ENCODE data around the gene MCF2L.

Gene MCF2L

GRCh38 chr13:112965573-112966115 lies 3.4 kb upstream of the MCF2L start:
- no peak for DNase-seq (ENCODE audit: low read depth)

- no peak for DNase-seq (ENCODE audit: low read depth)
Measured at GRCh38 chr13:112966776-112967175, 2.2 kb upstream of the MCF2L start.

- no peak for DNase-seq (ENCODE audit: low read depth)
Measured at GRCh38 chr13:112967686-112968379, 1.2 kb upstream of the MCF2L start.

- peak; percentile 24 for DNase-seq (ENCODE audit: low read depth)
Measured at GRCh38 chr13:112968380-112968909, 569 bp upstream of the MCF2L start.

- DNase-seq (ENCODE audit: low read depth), result no peak
Measured at GRCh38 chr13:112969692-112970338, 801 bp downstream of the MCF2L start.

GRCh38 chr13:112970552-112971287 lies 1.7 kb downstream of the MCF2L start:
- DNase-seq (ENCODE audit: low read depth), result no peak

GRCh38 chr13:112971288-112971643 lies 2.3 kb downstream of the MCF2L start:
- no peak for DNase-seq (ENCODE audit: low read depth)

GRCh38 chr13:112972258-112972657 lies 3.2 kb downstream of the MCF2L start:
- DNase-seq (ENCODE audit: low read depth), result no peak

GRCh38 chr13:112972867-112973576 lies 4.0 kb downstream of the MCF2L start:
- DNase-seq (ENCODE audit: low read depth), result no peak

GRCh38 chr13:112973577-112973951 lies 4.5 kb downstream of the MCF2L start:
- no peak for DNase-seq (ENCODE audit: low read depth)

- no peak for DNase-seq (ENCODE audit: low read depth)
Measured at GRCh38 chr13:112974125-112974524, 5.1 kb downstream of the MCF2L start.

GRCh38 chr13:112974671-112975070 lies 5.7 kb downstream of the MCF2L start:
- DNase-seq (ENCODE audit: low read depth), result no peak

- no peak for DNase-seq (ENCODE audit: low read depth)
Measured at GRCh38 chr13:112975401-112975939, 6.5 kb downstream of the MCF2L start.

GRCh38 chr13:112976526-112976925 lies 7.5 kb downstream of the MCF2L start:
- no peak for DNase-seq (ENCODE audit: low read depth)

GRCh38 chr13:112977091-112977490 lies 8.1 kb downstream of the MCF2L start:
- no peak for DNase-seq (ENCODE audit: low read depth)

GRCh38 chr13:112977525-112977924 lies 8.5 kb downstream of the MCF2L start:
- no peak for DNase-seq (ENCODE audit: low read depth)

- no peak for DNase-seq (ENCODE audit: low read depth)
Measured at GRCh38 chr13:112978561-112979405, 9.8 kb downstream of the MCF2L start.

GRCh38 chr13:112979406-112979902 lies 10.4 kb downstream of the MCF2L start:
- no peak for DNase-seq (ENCODE audit: low read depth)

- no peak for DNase-seq (ENCODE audit: low read depth)
Measured at GRCh38 chr13:112980434-112980833, 11.4 kb downstream of the MCF2L start.

- DNase-seq (ENCODE audit: low read depth), result no peak
Measured at GRCh38 chr13:112981451-112981850, 12.4 kb downstream of the MCF2L start.

Measured in activated T-helper 1 cell treated with Interleukin-2 at 50 U/mL for 16 hours (primary cell).